ENCODE measurements around the gene DBN1. TPM values are rescaled to one million over a fixed set of nuclear protein-coding genes. Genes with fewer than 3 reads are reported as not detected.

The DBN1 gene
- polyA plus RNA-seq, 1 donor (not counting 4 experiments of a cell fraction or from before 2014, with no cell fraction given): 59.4 TPM

GRCh38 chr5:177489119-177489716 is 15.8 kb upstream of the DBN1 start:
- no peaks in the 10 kb centered on the region for H3K9me1 ChIP-seq (ENCODE audit: control insufficient read depth, extremely low read depth, insufficient read depth, low read length)
- peaks cover 7% of the 10 kb centered on the region for H4K20me1 ChIP-seq (ENCODE audit: control insufficient read depth, extremely low read depth, insufficient read depth, low read length)
- no peak overlapping the region for H2AFZ ChIP-seq (ENCODE audit: control insufficient read depth, low read length)
- H3K27ac ChIP-seq (ENCODE audit: control insufficient read depth, insufficient read depth, low read length): no peak overlapping the region
- FAIRE-seq: no peak
- H3K27me3 ChIP-seq (ENCODE audit: control insufficient read depth, extremely low read depth, insufficient read depth, low read length): no peaks in the 10 kb centered on the region
- peaks cover 18% of the 10 kb centered on the region for H3K79me2 ChIP-seq (ENCODE audit: control insufficient read depth, insufficient read depth, low read length)
- H3K4me1 ChIP-seq (ENCODE audit: control insufficient read depth, extremely low read depth, insufficient read depth, low read length): peaks cover 9% of the 10 kb centered on the region
- no peak overlapping the region for H3K4me3 ChIP-seq (ENCODE audit: control insufficient read depth in 2 of 3, extremely low read depth in 1 of 3, insufficient read depth in 2 of 3, low read depth in 1 of 3, low read length in 3 of 3)
- DNase-seq (ENCODE audit: low read depth, low spot score): no peak
- no peak for TF ChIP-seq CTCF (optimal IDR thresholded peaks at IDR 0.05 in 1 of 3, IDR thresholded peaks at IDR 0.05 in 1 of 3, conservative IDR thresholded peaks at IDR 0.05 in 1 of 3; ENCODE audit: extremely low read depth in 1 of 3, insufficient read depth in 2 of 3, low read length in 3 of 3)
- TF ChIP-seq EZH2 (IDR thresholded peaks at IDR 0.05; ENCODE audit: low read length): no peak
- peaks cover 42 to 51% of the 10 kb centered on the region in 2 experiments for H3K36me3 ChIP-seq (ENCODE audit: control insufficient read depth in 2 of 2, extremely low read depth in 1 of 2, insufficient read depth in 2 of 2, low read length in 2 of 2)
- dilution Hi-C loops (cut with MboI; ENCODE audit: extremely low pct_ligation_motif_present, low sequenced_read_pairs): no loop called here
- H3K9ac ChIP-seq (ENCODE audit: control insufficient read depth, extremely low read depth, insufficient read depth, low read length): no peak overlapping the region
- H3K9me3 ChIP-seq (ENCODE audit: control insufficient read depth, low read depth, low read length): no peaks in the 10 kb centered on the region
- no peak overlapping the region for H3K4me2 ChIP-seq (ENCODE audit: control insufficient read depth, extremely low read depth, insufficient read depth, low read depth, low read length)

GRCh38 chr5:177487975-177488374 is 14.5 kb upstream of the DBN1 start:
- H4K20me1 ChIP-seq (ENCODE audit: control insufficient read depth, extremely low read depth, insufficient read depth, low read length): peaks cover 7% of the 10 kb centered on the region
- H3K79me2 ChIP-seq (ENCODE audit: control insufficient read depth, insufficient read depth, low read length): peaks cover 14% of the 10 kb centered on the region
- FAIRE-seq: no peak
- H3K9me1 ChIP-seq (ENCODE audit: control insufficient read depth, extremely low read depth, insufficient read depth, low read length): no peaks in the 10 kb centered on the region
- TF ChIP-seq EZH2 (IDR thresholded peaks at IDR 0.05; ENCODE audit: low read length) (no peak), CTCF (optimal IDR thresholded peaks at IDR 0.05 in 1 of 3, IDR thresholded peaks at IDR 0.05 in 1 of 3, conservative IDR thresholded peaks at IDR 0.05 in 1 of 3; ENCODE audit: extremely low read depth in 1 of 3, insufficient read depth in 2 of 3, low read length in 3 of 3) (no peak)
- H3K4me1 ChIP-seq (ENCODE audit: control insufficient read depth, extremely low read depth, insufficient read depth, low read length): no peaks in the 10 kb centered on the region
- no peak overlapping the region for H3K4me3 ChIP-seq (ENCODE audit: control insufficient read depth in 2 of 3, extremely low read depth in 1 of 3, insufficient read depth in 2 of 3, low read depth in 1 of 3, low read length in 3 of 3)
- no peak overlapping the region for H3K27ac ChIP-seq (ENCODE audit: control insufficient read depth, insufficient read depth, low read length)
- no peak for DNase-seq (ENCODE audit: low read depth, low spot score)
- H2AFZ ChIP-seq (ENCODE audit: control insufficient read depth, low read length): no peak overlapping the region
- no peaks in the 10 kb centered on the region for H3K9me3 ChIP-seq (ENCODE audit: control insufficient read depth, low read depth, low read length)
- peaks cover 47 to 55% of the 10 kb centered on the region in 2 experiments for H3K36me3 ChIP-seq (ENCODE audit: control insufficient read depth in 2 of 2, extremely low read depth in 1 of 2, insufficient read depth in 2 of 2, low read length in 2 of 2)
- no peaks in the 10 kb centered on the region for H3K27me3 ChIP-seq (ENCODE audit: control insufficient read depth, extremely low read depth, insufficient read depth, low read length)
- H3K4me2 ChIP-seq (ENCODE audit: control insufficient read depth, extremely low read depth, insufficient read depth, low read depth, low read length): no peak overlapping the region
- dilution Hi-C loops (cut with MboI; ENCODE audit: extremely low pct_ligation_motif_present, low sequenced_read_pairs): no loop called here
- no peak overlapping the region for H3K9ac ChIP-seq (ENCODE audit: control insufficient read depth, extremely low read depth, insufficient read depth, low read length)
